WTC11 (cell line): Measurements from ENCODE around the gene AGL. TPM values are rescaled to one million over a fixed set of nuclear protein-coding genes. Genes with fewer than 3 reads are reported as not detected.

Experiments
- ATAC-seq: fragments of 200-7000 bp; cut with Tn5 transposase; 2 replicates; pipeline ENCODE4 v1.10.0; 2021; ENCODE audit warnings: mild to moderate bottlenecking, moderate library complexity
- CTCF ChIA-PET: fragments of 300-600 bp; sonication (Branson Sonifier 250); formaldehyde crosslinking; loops from one replicate; lab custom pipeline; 2021; ENCODE audit warnings: antibody characterized with exemption; lab: Charles Lee
- POLR2A ChIA-PET: fragments of 350-600 bp; sonication (Branson Sonifier 250); formaldehyde crosslinking; loops from one replicate; lab custom pipeline; 2021; ENCODE audit warnings: antibody characterized with exemption; lab: Charles Lee
- DNase-seq: peaks from one replicate; pipeline ENCODE4 v3.0.0; 2021; ENCODE audit warnings: low spot score
- H3K27ac Mint-ChIP-seq: 2 replicates; pipeline ENCODE4 v1.8.0; 2021; ENCODE audit warnings: mixed read lengths
- H3K27me3 Mint-ChIP-seq: 2 replicates; pipeline ENCODE4 v1.8.0; 2021; ENCODE audit warnings: low read depth, mild to moderate bottlenecking, moderate library complexity, mixed read lengths
- H3K36me3 Mint-ChIP-seq: 2 replicates; pipeline ENCODE4 v1.8.0; 2021; ENCODE audit warnings: mixed read lengths
- H3K4me1 Mint-ChIP-seq: 2 replicates; pipeline ENCODE4 v1.8.0; 2022; ENCODE audit warnings: mixed read lengths
- H3K4me3 Mint-ChIP-seq: 2 replicates; pipeline ENCODE4 v1.8.0; 2021; ENCODE audit warnings: mild to moderate bottlenecking, moderate library complexity, mixed read lengths
- H3K9me3 Mint-ChIP-seq: 2 replicates; pipeline ENCODE4 v1.8.0; 2021; ENCODE audit warnings: mixed read lengths
- ATF1 ChIP-seq: sonication (generic); formaldehyde crosslinking; IDR thresholded peaks from 2 replicates; pipeline ENCODE4 v1.8.1; 2023; ENCODE audit warnings: mild to moderate bottlenecking, moderate library complexity, missing genetic modification reagents
- GABPB1 ChIP-seq: sonication (generic); formaldehyde crosslinking; IDR thresholded peaks from 2 replicates; pipeline ENCODE4 v1.8.1; 2023; ENCODE audit warnings: mild to moderate bottlenecking, missing genetic modification reagents
- GTF2I ChIP-seq: fragments of 250-450 bp; sonication (Bioruptor Pico); conservative IDR thresholded peaks from 2 replicates; pipeline ENCODE4 v1.4.0; 2021; ENCODE audit warnings: mild to moderate bottlenecking
- IRF2 ChIP-seq: sonication (generic); formaldehyde crosslinking; IDR thresholded peaks from 2 replicates; pipeline ENCODE4 v1.8.0; 2022; ENCODE audit warnings: low read depth, missing genetic modification reagents, borderline replicate concordance
- JAZF1 ChIP-seq: fragments of 250-450 bp; sonication (Bioruptor Pico); IDR thresholded peaks from 2 replicates; pipeline ENCODE4 v1.9.0; 2021; ENCODE audit warnings: moderate library complexity, mild to moderate bottlenecking, inconsistent platforms
- KAT7 ChIP-seq: sonication (generic); formaldehyde crosslinking; IDR thresholded peaks from 2 replicates; pipeline ENCODE4 v1.8.1; 2023; ENCODE audit warnings: missing genetic modification reagents, mild to moderate bottlenecking, borderline replicate concordance
- MYBL2 ChIP-seq: sonication (generic); formaldehyde crosslinking; IDR thresholded peaks from 2 replicates; pipeline ENCODE4 v1.8.1; 2023; ENCODE audit warnings: mild to moderate bottlenecking, moderate library complexity, missing genetic modification reagents
- ZNF138 ChIP-seq: sonication (generic); formaldehyde crosslinking; conservative IDR thresholded peaks from 2 replicates; pipeline ENCODE4 v1.8.1; 2022; ENCODE audit warnings: mild to moderate bottlenecking, moderate library complexity, missing genetic modification reagents
- ZNF232 ChIP-seq: sonication (generic); formaldehyde crosslinking; IDR thresholded peaks from 2 replicates; pipeline ENCODE4 v1.8.0; 2022; ENCODE audit warnings: mild to moderate bottlenecking, missing genetic modification reagents
- ZNF396 ChIP-seq: fragments of 250-450 bp; sonication (Bioruptor Pico); IDR thresholded peaks from 2 replicates; pipeline ENCODE4 v1.8.0; 2021; ENCODE audit warnings: mild to moderate bottlenecking, moderate library complexity, borderline replicate concordance
- ZNF423 ChIP-seq: fragments of 250-450 bp; sonication (Bioruptor Pico); IDR thresholded peaks from 2 replicates; pipeline ENCODE4 v2.1.2; 2022; ENCODE audit warnings: mild to moderate bottlenecking, moderate library complexity
- ZNF671 ChIP-seq: fragments of 250-450 bp; sonication (Bioruptor Pico); IDR thresholded peaks from 2 replicates; pipeline ENCODE4 v1.8.0; 2021; ENCODE audit warnings: mild to moderate bottlenecking
- total RNA-seq: library from RNA; stranded (reverse); gene quantifications from 3 replicates; pipeline ENCODE4 v1.2.3, GENCODE V29; 2021
- TF ChIP-seq, protein P1 (sequence below): fragments of 250-450 bp; sonication (Bioruptor Pico); conservative IDR thresholded peaks from 2 replicates; pipeline ENCODE4 v1.9.0; 2021; ENCODE audit warnings: mild to moderate bottlenecking
- TF ChIP-seq, protein P2 (sequence below): sonication (generic); formaldehyde crosslinking; IDR thresholded peaks from 2 replicates; pipeline ENCODE4 v1.8.0; 2022; ENCODE audit warnings: mild to moderate bottlenecking, missing genetic modification reagents
- TF ChIP-seq, protein P3 (sequence below): sonication (generic); formaldehyde crosslinking; conservative IDR thresholded peaks from 2 replicates; pipeline ENCODE4 v1.8.1; 2022; ENCODE audit warnings: mild to moderate bottlenecking, missing genetic modification reagents
- TF ChIP-seq, protein P4 (sequence below): sonication (generic); formaldehyde crosslinking; IDR thresholded peaks from 2 replicates; pipeline ENCODE4 v1.8.1; 2023; ENCODE audit warnings: mild to moderate bottlenecking, missing genetic modification reagents
- TF ChIP-seq, protein P5 (sequence below): fragments of 250-450 bp; sonication (Bioruptor Pico); IDR thresholded peaks from 2 replicates; pipeline ENCODE4 v2.1.2; 2022; ENCODE audit warnings: mild to moderate bottlenecking, moderate library complexity
- TF ChIP-seq, protein P6 (sequence below): fragments of 200-600 bp; IDR thresholded peaks from 2 replicates; pipeline ENCODE4 v1.8.0; 2022; ENCODE audit warnings: antibody characterized with exemption
- TF ChIP-seq, protein P7 (sequence below): sonication (generic); formaldehyde crosslinking; IDR thresholded peaks from 2 replicates; pipeline ENCODE4 v1.8.0; 2022; ENCODE audit warnings: mild to moderate bottlenecking, missing genetic modification reagents

The AGL gene
- total RNA-seq, 1 experiment from 2014 or later: 22.5 TPM

DNA sequence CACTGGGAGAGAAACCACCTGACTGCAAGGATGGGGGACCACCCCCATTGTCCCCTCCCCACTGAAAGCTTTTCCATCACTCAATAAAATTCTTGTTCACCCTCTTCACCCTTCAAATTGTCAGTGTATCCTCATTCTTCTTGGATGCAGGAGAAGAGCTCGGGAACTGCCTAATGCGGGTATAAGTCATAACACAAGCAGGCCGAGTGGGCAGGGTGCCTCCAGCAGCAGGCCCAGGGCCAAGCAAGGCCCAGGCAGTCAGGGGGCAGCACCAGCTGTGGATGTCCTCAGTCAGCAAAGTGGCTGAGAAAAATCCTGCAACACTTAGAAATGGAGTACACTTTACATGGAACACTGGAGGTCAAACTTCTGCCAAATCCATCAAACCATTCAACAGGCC, 85.9 kb downstream of the AGL start:
- no peaks in the 10 kb centered on the region for H3K4me1 Mint-ChIP-seq
- no peak overlapping the region for H3K4me3 Mint-ChIP-seq
- ChIA-PET POLR2A (no interaction called here), CTCF (interaction anchor here (1.1 kb wide), 1 partner anchor 108 kb away, joined by 3 read pairs; no protein-coding TSS in a partner anchor)
- no peaks in the 10 kb centered on the region for H3K27me3 Mint-ChIP-seq
- H3K9me3 Mint-ChIP-seq: no peaks in the 10 kb centered on the region
- DNase-seq: no peak
- no peaks in the 10 kb centered on the region for H3K36me3 Mint-ChIP-seq
- H3K27ac Mint-ChIP-seq: no peak overlapping the region
- TF ChIP-seq ZNF671 (CRISPR knock-in tag) (no peak), JAZF1 (CRISPR knock-in tag) (no peak), ZNF138 (CRISPR knock-in tag) (no peak), ZNF232 (CRISPR knock-in tag) (no peak), ZNF396 (CRISPR knock-in tag) (no peak), GABPB1 (CRISPR knock-in tag) (no peak), KAT7 (CRISPR knock-in tag) (no peak), ATF1 (no peak)
- TF ChIP-seq, protein P1, sequence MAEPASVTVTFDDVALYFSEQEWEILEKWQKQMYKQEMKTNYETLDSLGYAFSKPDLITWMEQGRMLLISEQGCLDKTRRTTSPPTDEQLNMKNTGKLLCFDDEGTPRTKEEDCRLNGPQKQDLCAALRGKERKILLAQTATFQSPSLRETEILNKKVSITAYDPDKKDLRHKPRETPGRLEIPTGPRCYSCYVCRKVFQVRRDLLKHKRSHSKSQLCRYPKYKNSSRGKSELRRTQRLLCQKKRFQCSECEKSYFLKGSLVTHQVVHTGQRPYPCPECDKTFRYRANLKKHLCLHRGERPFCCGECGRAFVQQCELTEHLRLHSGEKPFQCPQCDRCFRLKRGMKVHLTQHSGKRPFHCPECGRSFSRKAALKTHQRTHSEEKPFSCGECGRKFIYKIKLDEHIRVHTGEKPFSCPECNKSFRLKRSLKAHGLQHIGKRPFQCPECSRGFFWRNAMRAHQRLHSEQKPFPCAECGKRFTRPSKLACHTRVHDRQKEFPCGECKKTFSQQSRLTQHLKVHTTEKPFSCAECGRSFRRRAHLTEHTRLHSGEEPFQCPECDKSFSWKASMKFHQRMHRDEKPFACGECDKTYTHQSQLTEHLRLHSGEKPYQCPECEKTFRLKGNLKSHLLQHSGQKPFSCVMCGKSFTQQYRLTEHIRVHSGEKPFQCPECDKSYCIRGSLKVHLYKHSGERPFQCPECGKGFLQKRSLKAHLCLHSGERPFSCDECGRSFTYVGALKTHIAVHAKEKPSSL: no peak
- TF ChIP-seq, protein P2, sequence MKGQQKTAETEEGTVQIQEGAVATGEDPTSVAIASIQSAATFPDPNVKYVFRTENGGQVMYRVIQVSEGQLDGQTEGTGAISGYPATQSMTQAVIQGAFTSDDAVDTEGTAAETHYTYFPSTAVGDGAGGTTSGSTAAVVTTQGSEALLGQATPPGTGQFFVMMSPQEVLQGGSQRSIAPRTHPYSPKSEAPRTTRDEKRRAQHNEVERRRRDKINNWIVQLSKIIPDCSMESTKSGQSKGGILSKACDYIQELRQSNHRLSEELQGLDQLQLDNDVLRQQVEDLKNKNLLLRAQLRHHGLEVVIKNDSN: no peak
- TF ChIP-seq, protein P3, sequence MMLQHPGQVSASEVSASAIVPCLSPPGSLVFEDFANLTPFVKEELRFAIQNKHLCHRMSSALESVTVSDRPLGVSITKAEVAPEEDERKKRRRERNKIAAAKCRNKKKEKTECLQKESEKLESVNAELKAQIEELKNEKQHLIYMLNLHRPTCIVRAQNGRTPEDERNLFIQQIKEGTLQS (CRISPR knock-in tag): no peak
- TF ChIP-seq, protein P4, sequence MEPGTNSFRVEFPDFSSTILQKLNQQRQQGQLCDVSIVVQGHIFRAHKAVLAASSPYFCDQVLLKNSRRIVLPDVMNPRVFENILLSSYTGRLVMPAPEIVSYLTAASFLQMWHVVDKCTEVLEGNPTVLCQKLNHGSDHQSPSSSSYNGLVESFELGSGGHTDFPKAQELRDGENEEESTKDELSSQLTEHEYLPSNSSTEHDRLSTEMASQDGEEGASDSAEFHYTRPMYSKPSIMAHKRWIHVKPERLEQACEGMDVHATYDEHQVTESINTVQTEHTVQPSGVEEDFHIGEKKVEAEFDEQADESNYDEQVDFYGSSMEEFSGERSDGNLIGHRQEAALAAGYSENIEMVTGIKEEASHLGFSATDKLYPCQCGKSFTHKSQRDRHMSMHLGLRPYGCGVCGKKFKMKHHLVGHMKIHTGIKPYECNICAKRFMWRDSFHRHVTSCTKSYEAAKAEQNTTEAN (CRISPR knock-in tag): no peak
- TF ChIP-seq, protein P5, sequence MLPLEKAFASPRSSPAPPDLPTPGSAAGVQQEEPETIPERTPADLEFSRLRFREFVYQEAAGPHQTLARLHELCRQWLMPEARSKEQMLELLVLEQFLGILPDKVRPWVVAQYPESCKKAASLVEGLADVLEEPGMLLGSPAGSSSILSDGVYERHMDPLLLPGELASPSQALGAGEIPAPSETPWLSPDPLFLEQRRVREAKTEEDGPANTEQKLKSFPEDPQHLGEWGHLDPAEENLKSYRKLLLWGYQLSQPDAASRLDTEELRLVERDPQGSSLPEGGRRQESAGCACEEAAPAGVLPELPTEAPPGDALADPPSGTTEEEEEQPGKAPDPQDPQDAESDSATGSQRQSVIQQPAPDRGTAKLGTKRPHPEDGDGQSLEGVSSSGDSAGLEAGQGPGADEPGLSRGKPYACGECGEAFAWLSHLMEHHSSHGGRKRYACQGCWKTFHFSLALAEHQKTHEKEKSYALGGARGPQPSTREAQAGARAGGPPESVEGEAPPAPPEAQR: no peak
- ATAC-seq: no peak

DNA sequence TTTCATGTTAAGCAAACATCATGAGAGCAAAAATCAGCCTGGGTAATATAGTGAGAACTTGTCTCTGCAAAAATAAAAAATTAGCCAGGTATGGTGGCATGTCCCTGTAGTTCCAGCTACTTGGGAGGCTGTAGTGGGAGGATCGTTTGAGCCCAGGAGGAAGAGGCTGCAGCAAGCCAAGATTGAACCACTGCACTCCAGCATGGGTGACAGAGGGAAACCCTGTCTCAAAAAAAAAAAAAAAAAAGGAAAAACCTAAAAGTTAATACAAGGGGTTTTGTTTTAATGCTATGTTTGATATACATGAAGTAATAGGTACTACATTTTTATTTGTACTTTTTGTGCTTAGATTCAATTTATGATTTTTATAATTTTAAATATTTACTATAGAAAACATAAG, 92.6 kb downstream of the AGL start:
- Mint-ChIP-seq H3K4me3 (no peak overlapping the region), H3K36me3 (no peaks in the 10 kb centered on the region), H3K27me3 (no peaks in the 10 kb centered on the region), H3K4me1 (no peaks in the 10 kb centered on the region; the same call in 1 of the 2 replicates), H3K27ac (no peak overlapping the region), H3K9me3 (no peaks in the 10 kb centered on the region)
- ChIA-PET POLR2A (no interaction called here), CTCF (no interaction called here)
- DNase-seq: no peak
- no peak for ATAC-seq
- TF ChIP-seq ZNF423 (CRISPR knock-in tag): no peak
- TF ChIP-seq, protein P4 (CRISPR knock-in tag): no peak
- TF ChIP-seq, protein P6, sequence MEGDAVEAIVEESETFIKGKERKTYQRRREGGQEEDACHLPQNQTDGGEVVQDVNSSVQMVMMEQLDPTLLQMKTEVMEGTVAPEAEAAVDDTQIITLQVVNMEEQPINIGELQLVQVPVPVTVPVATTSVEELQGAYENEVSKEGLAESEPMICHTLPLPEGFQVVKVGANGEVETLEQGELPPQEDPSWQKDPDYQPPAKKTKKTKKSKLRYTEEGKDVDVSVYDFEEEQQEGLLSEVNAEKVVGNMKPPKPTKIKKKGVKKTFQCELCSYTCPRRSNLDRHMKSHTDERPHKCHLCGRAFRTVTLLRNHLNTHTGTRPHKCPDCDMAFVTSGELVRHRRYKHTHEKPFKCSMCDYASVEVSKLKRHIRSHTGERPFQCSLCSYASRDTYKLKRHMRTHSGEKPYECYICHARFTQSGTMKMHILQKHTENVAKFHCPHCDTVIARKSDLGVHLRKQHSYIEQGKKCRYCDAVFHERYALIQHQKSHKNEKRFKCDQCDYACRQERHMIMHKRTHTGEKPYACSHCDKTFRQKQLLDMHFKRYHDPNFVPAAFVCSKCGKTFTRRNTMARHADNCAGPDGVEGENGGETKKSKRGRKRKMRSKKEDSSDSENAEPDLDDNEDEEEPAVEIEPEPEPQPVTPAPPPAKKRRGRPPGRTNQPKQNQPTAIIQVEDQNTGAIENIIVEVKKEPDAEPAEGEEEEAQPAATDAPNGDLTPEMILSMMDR: no peak
- TF ChIP-seq MYBL2 (CRISPR knock-in tag): no peak
- TF ChIP-seq, protein P1: no peak
- TF ChIP-seq GTF2I: no peak
- no peak for TF ChIP-seq IRF2 (CRISPR knock-in tag)
- TF ChIP-seq, protein P7, sequence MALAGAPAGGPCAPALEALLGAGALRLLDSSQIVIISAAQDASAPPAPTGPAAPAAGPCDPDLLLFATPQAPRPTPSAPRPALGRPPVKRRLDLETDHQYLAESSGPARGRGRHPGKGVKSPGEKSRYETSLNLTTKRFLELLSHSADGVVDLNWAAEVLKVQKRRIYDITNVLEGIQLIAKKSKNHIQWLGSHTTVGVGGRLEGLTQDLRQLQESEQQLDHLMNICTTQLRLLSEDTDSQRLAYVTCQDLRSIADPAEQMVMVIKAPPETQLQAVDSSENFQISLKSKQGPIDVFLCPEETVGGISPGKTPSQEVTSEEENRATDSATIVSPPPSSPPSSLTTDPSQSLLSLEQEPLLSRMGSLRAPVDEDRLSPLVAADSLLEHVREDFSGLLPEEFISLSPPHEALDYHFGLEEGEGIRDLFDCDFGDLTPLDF (CRISPR knock-in tag): no peak
